GM12892 (cell line): ENCODE data around the gene ZBTB38.

Experiments used
- POLR2A ChIP-seq: IDR thresholded peaks from 2 replicates; pipeline ENCODE4 v1.6.1; 2011; ENCODE audit warnings: low read depth, low read length, control low read depth
- POLR2AphosphoS5 ChIP-seq: IDR thresholded peaks from 2 replicates; pipeline ENCODE4 v1.6.1; 2011; ENCODE audit warnings: low read depth, low read length, control low read depth
- TAF1 ChIP-seq: IDR thresholded peaks from 2 replicates; pipeline ENCODE4 v1.6.1; 2011; ENCODE audit warnings: low read depth, mild to moderate bottlenecking, control low read depth, low read length, borderline replicate concordance

- TF ChIP-seq POLR2AphosphoS5 = 0 out of 2 replicates have a peak, but pooled peaks have one; percentile 28
- TF ChIP-seq TAF1 = no peak
- TF ChIP-seq POLR2A = peak; percentile 58
Observed at GRCh38 chr3:141411251-141411771, 43.0 kb downstream of the ZBTB38 start.
